ES-I3 (cell line): ENCODE measurements around the gene SMC5.
"Not testable (repeated sequence)": the region's sequence is repeated elsewhere in the genome, so short reads cannot be mapped to it uniquely, and the experiment has no call there.

ENCODE experiments used
- H3K36me3 ChIP-seq: 2 replicates; pipeline ENCODE4 v1.6.1; 2013; ENCODE audit warnings: mild to moderate bottlenecking, low read length, control low read depth, moderate library complexity; ENCODE audit not compliant: insufficient read depth
- H3K4me1 ChIP-seq: 2 replicates; pipeline ENCODE4 v1.6.1; 2013; ENCODE audit warnings: mild to moderate bottlenecking, control low read depth, low read length; ENCODE audit not compliant: insufficient read depth
- H3K9ac ChIP-seq: 2 replicates; pipeline ENCODE4 v1.6.1; 2013; ENCODE audit warnings: low read depth, mild to moderate bottlenecking, low read length, moderate library complexity
- H3K9me3 ChIP-seq: 2 replicates; pipeline ENCODE4 v1.6.1; 2013; ENCODE audit warnings: mild to moderate bottlenecking, low read length, moderate library complexity; ENCODE audit not compliant: control insufficient read depth, insufficient read depth

Gene SMC5

GRCh38 chr9:70392850-70393249 lies 134.1 kb downstream of the SMC5 start:
- Histone ChIP-seq H3K9ac (no peak overlapping the region), H3K36me3 (no peaks in the 10 kb centered on the region), H3K9me3 (no peaks in the 10 kb centered on the region), H3K4me1 (peaks cover 7% of the 10 kb centered on the region; the same call in 1 of the 2 replicates)

GRCh38 chr9:70395652-70396051 lies 136.9 kb downstream of the SMC5 start:
- Histone ChIP-seq H3K9me3 (no peaks in the 10 kb centered on the region), H3K9ac (no peak overlapping the region), H3K4me1 (peaks cover 6% of the 10 kb centered on the region; the same call in 1 of the 2 replicates), H3K36me3 (no peaks in the 10 kb centered on the region)

GRCh38 chr9:70398145-70398556 lies 139.4 kb downstream of the SMC5 start:
- H3K36me3 ChIP-seq, result no peaks in the 10 kb centered on the region
- no peak overlapping the region for H3K9ac ChIP-seq
- no peaks in the 10 kb centered on the region for H3K4me1 ChIP-seq
- H3K9me3 ChIP-seq, result no peaks in the 10 kb centered on the region

GRCh38 chr9:70399141-70399540 lies 140.4 kb downstream of the SMC5 start:
- Histone ChIP-seq H3K9me3 (no peaks in the 10 kb centered on the region), H3K36me3 (no peaks in the 10 kb centered on the region), H3K9ac (no peak overlapping the region), H3K4me1 (no peaks in the 10 kb centered on the region)

GRCh38 chr9:70400107-70400892 lies 141.5 kb downstream of the SMC5 start:
- no peaks in the 10 kb centered on the region for H3K4me1 ChIP-seq
- no peaks in the 10 kb centered on the region for H3K9me3 ChIP-seq
- H3K36me3 ChIP-seq, result no peaks in the 10 kb centered on the region
- no peak overlapping the region for H3K9ac ChIP-seq

GRCh38 chr9:70401241-70401640 lies 142.5 kb downstream of the SMC5 start:
- H3K9me3 ChIP-seq, H3K9ac ChIP-seq, H3K36me3 ChIP-seq, H3K4me1 ChIP-seq: not testable (repeated sequence)

GRCh38 chr9:70402213-70402612 lies 143.4 kb downstream of the SMC5 start:
- Histone ChIP-seq H3K9ac (no peak overlapping the region), H3K9me3 (no peaks in the 10 kb centered on the region), H3K4me1 (peaks cover 9% of the 10 kb centered on the region; the same call in 1 of the 2 replicates), H3K36me3 (no peaks in the 10 kb centered on the region)

GRCh38 chr9:70403166-70403565 lies 144.4 kb downstream of the SMC5 start:
- H3K9ac ChIP-seq, result no peak overlapping the region
- H3K4me1 ChIP-seq, result peaks cover 10% of the 10 kb centered on the region; the same call in 1 of the 2 replicates
- H3K36me3 ChIP-seq, result no peaks in the 10 kb centered on the region
- H3K9me3 ChIP-seq, result no peaks in the 10 kb centered on the region

- Histone ChIP-seq H3K4me1 (peaks cover 10% of the 10 kb centered on the region; the same call in 1 of the 2 replicates), H3K9me3 (no peaks in the 10 kb centered on the region), H3K36me3 (no peaks in the 10 kb centered on the region), H3K9ac (no peak overlapping the region)
Observed at GRCh38 chr9:70403618-70404025, 144.8 kb downstream of the SMC5 start.

GRCh38 chr9:70404261-70404660 lies 145.5 kb downstream of the SMC5 start:
- H3K9ac ChIP-seq, result no peak overlapping the region

More at GRCh38 chr9:70404261-70404660, 145.5 kb downstream of the SMC5 start:
- no peaks in the 10 kb centered on the region for H3K36me3 ChIP-seq
- no peaks in the 10 kb centered on the region for H3K9me3 ChIP-seq
- H3K4me1 ChIP-seq, result peaks cover 10% of the 10 kb centered on the region; the same call in 1 of the 2 replicates
